GM18517 (cell line): Measurements from ENCODE around the gene KRTAP9-1.
"Not testable (repeated sequence)": the region's sequence is repeated elsewhere in the genome, so short reads cannot be mapped to it uniquely, and the experiment has no call there.

Experiments
- ATAC-seq: cut with Tn5 transposase; IDR thresholded peaks from one replicate; pipeline ENCODE4 v1.9.1; 2021; ENCODE audit warnings: mild to moderate bottlenecking, moderate library complexity; ENCODE audit not compliant: unreplicated experiment

KRTAP9-1 gene

GRCh38 chr17:41189837-41190318 is at the start of gene KRTAP9-1:
TSS of gene KRTAP9-1 (plus strand) at chr17:41189887. CDS start at chr17:41189887, 0 bp downstream.
- not testable (repeated sequence) for ATAC-seq

- ATAC-seq = no peak
Measured at GRCh38 chr17:41140360-41141131, 49.1 kb upstream of the KRTAP9-1 start, which contains the start of gene KRTAP4-6. TSS of gene KRTAP4-6 (minus strand) at chr17:41140544. CDS start at chr17:41140487, 57 bp downstream.

- no peak for ATAC-seq
Measured at GRCh38 chr17:41141361-41141760, 48.3 kb upstream of the KRTAP9-1 start.

GRCh38 chr17:41144846-41145245 is 44.8 kb upstream of the KRTAP9-1 start:
- ATAC-seq = no peak

- no peak for ATAC-seq
Measured at GRCh38 chr17:41145261-41145660, 44.4 kb upstream of the KRTAP9-1 start.

- no peak for ATAC-seq
Measured at GRCh38 chr17:41147531-41148204, 42.0 kb upstream of the KRTAP9-1 start.

GRCh38 chr17:41148971-41149651 is 40.6 kb upstream of the KRTAP9-1 start:
- not testable (repeated sequence) for ATAC-seq

GRCh38 chr17:41149652-41149985 is 40.1 kb upstream of the KRTAP9-1 start, which contains the start of gene KRTAP4-5:
TSS of gene KRTAP4-5 (minus strand) at chr17:41149825. CDS start at chr17:41149767, 58 bp downstream.
- ATAC-seq = no peak

GRCh38 chr17:41150026-41150425 is 39.7 kb upstream of the KRTAP9-1 start:
- no peak for ATAC-seq

- ATAC-seq = no peak
Measured at GRCh38 chr17:41151525-41151924, 38.2 kb upstream of the KRTAP9-1 start.

GRCh38 chr17:41153856-41154255 is 35.8 kb upstream of the KRTAP9-1 start:
- ATAC-seq = no peak

GRCh38 chr17:41160190-41160589 is 29.5 kb upstream of the KRTAP9-1 start:
- not testable (repeated sequence) for ATAC-seq

GRCh38 chr17:41160648-41161047 is 29.0 kb upstream of the KRTAP9-1 start, which contains the start of gene KRTAP4-4:
TSS of gene KRTAP4-4 (minus strand) at chr17:41160748. CDS start at chr17:41160691, 57 bp downstream.
- no peak for ATAC-seq

- no peak for ATAC-seq
Measured at GRCh38 chr17:41163828-41164227, 25.9 kb upstream of the KRTAP9-1 start.

- no peak for ATAC-seq
Measured at GRCh38 chr17:41167561-41167960, 22.1 kb upstream of the KRTAP9-1 start.

- no peak for ATAC-seq
Measured at GRCh38 chr17:41168121-41168520, 21.6 kb upstream of the KRTAP9-1 start, which contains the start of gene KRTAP4-3. TSS of gene KRTAP4-3 (minus strand) at chr17:41168221. CDS start at chr17:41168172, 49 bp downstream.

GRCh38 chr17:41171886-41172285 is 17.8 kb upstream of the KRTAP9-1 start:
- ATAC-seq = no peak

- no peak for ATAC-seq
Measured at GRCh38 chr17:41176744-41177387, 12.8 kb upstream of the KRTAP9-1 start.

GRCh38 chr17:41177727-41178271 is 11.9 kb upstream of the KRTAP9-1 start, which contains the start of gene KRTAP4-2:
TSS of gene KRTAP4-2 (minus strand) at chr17:41178221. CDS start at chr17:41178164, 57 bp downstream.
- no peak for ATAC-seq

- ATAC-seq = no peak
Measured at GRCh38 chr17:41178341-41178740, 11.3 kb upstream of the KRTAP9-1 start.
